ENCODE results near the gene VSIG4.
"Not testable (repeated sequence)": the region's sequence is repeated elsewhere in the genome, so short reads cannot be mapped to it uniquely, and the experiment has no call there.

- not testable (repeated sequence) for TF ChIP-seq CTCF (IDR thresholded peaks at IDR 0.05); FOXM1 (IDR thresholded peaks at IDR 0.05; ENCODE audit: low read depth); POLR2AphosphoS5 (IDR thresholded peaks at IDR 0.05; ENCODE audit: low read depth, low read length); TAF1 (IDR thresholded peaks at IDR 0.05; ENCODE audit: borderline replicate concordance, low read depth, low read length)
Observed at GRCh38 chrX:66057019-66057418, 17.1 kb upstream of the VSIG4 start.

Measured in SK-N-SH (cell line).